Transverse colon (tissue), 4 donors: ENCODE results near the gene WNT4.

ENCODE experiments used
- EP300 ChIP-seq: sonication (generic); formaldehyde crosslinking; IDR thresholded peaks from one replicate; pipeline ENCODE4 v1.6.1; 2017; ENCODE audit warnings: antibody characterized with exemption, low read depth
- POLR2A ChIP-seq: fragments of 450-650 bp; IDR thresholded peaks from one replicate; pipeline ENCODE4 v1.6.1; 2016; ENCODE audit warnings: antibody characterized with exemption, mild to moderate bottlenecking, moderate library complexity
- POLR2AphosphoS5 ChIP-seq, 3 donors: sonication (generic); formaldehyde crosslinking; IDR thresholded peaks; one replicate each; pipeline ENCODE4 v1.6.1; 2016; ENCODE audit warnings: antibody characterized with exemption in 3 of 3
- TF ChIP-seq, protein P1 (sequence below), 5 experiments: fragments of 200-600 bp in 3 of 5; fragments of 450-650 bp in 2 of 5; sonication (generic) in 3 of 5; IDR thresholded peaks; 1 replicate in 2 of 5; 2 replicates in 3 of 5; pipeline ENCODE4 v1.5.1; 2016 to 2017; ENCODE audit warnings: antibody characterized with exemption in 5 of 5, inconsistent platforms in 3 of 5, mild to moderate bottlenecking in 2 of 5, moderate library complexity in 1 of 5

- TF ChIP-seq, protein P1, sequence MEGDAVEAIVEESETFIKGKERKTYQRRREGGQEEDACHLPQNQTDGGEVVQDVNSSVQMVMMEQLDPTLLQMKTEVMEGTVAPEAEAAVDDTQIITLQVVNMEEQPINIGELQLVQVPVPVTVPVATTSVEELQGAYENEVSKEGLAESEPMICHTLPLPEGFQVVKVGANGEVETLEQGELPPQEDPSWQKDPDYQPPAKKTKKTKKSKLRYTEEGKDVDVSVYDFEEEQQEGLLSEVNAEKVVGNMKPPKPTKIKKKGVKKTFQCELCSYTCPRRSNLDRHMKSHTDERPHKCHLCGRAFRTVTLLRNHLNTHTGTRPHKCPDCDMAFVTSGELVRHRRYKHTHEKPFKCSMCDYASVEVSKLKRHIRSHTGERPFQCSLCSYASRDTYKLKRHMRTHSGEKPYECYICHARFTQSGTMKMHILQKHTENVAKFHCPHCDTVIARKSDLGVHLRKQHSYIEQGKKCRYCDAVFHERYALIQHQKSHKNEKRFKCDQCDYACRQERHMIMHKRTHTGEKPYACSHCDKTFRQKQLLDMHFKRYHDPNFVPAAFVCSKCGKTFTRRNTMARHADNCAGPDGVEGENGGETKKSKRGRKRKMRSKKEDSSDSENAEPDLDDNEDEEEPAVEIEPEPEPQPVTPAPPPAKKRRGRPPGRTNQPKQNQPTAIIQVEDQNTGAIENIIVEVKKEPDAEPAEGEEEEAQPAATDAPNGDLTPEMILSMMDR (IDR thresholded peaks at IDR 0.05): no peak
- no peak for TF ChIP-seq EP300
- no peak for TF ChIP-seq POLR2A
- TF ChIP-seq POLR2AphosphoS5 (IDR thresholded peaks at IDR 0.05): no peak
These were observed 14.5 kb downstream of the WNT4 start for GRCh38 chr1:22128392-22128791.
